ENCODE measurements around the gene SHROOM2. TPM values are rescaled to one million over a fixed set of nuclear protein-coding genes. Genes with fewer than 3 reads are reported as not detected.
"Not testable (repeated sequence)": the region's sequence is repeated elsewhere in the genome, so short reads cannot be mapped to it uniquely, and the experiment has no call there.

Gene SHROOM2
- total and polyA plus RNA-seq, 2 donors: 2.6 to 5.8 TPM

GRCh38 chrX:9767375-9767774 is 18.9 kb upstream of the SHROOM2 start:
- Histone ChIP-seq H3K36me3 (ENCODE audit: insufficient read depth) (no peaks in the 10 kb centered on the region), H3K4me3 (ENCODE audit: low read depth, low read length) (no peak overlapping the region), H3K27ac (ENCODE audit: low read depth) (no peak overlapping the region), H3K4me1 (ENCODE audit: insufficient read depth) (no peaks in the 10 kb centered on the region)
- DNase-seq (ENCODE audit: extremely low spot score): no peak
- 61% methylated on average over 6 of the region's 6 CpGs for WGBS

- H3K4me1 ChIP-seq (ENCODE audit: insufficient read depth); H3K4me3 ChIP-seq (ENCODE audit: low read depth, low read length); H3K36me3 ChIP-seq (ENCODE audit: insufficient read depth); H3K27ac ChIP-seq (ENCODE audit: low read depth); DNase-seq (ENCODE audit: extremely low spot score): not testable (repeated sequence)
- 74% methylated on average over 5 of the region's 5 CpGs for WGBS
Measured at GRCh38 chrX:9768321-9768839, 17.8 kb upstream of the SHROOM2 start.

GRCh38 chrX:9770319-9770718 is 15.9 kb upstream of the SHROOM2 start:
- Histone ChIP-seq H3K27ac (ENCODE audit: low read depth) (no peak overlapping the region), H3K4me1 (ENCODE audit: insufficient read depth) (no peaks in the 10 kb centered on the region), H3K4me3 (ENCODE audit: low read depth, low read length) (no peak overlapping the region), H3K36me3 (ENCODE audit: insufficient read depth) (no peaks in the 10 kb centered on the region)
- 44% methylated on average over 1 of the region's 1 CpG for WGBS
- DNase-seq (ENCODE audit: extremely low spot score): no peak

- Histone ChIP-seq H3K4me3 (ENCODE audit: low read depth, low read length) (no peak overlapping the region), H3K4me1 (ENCODE audit: insufficient read depth) (no peaks in the 10 kb centered on the region), H3K27ac (ENCODE audit: low read depth) (no peak overlapping the region), H3K36me3 (ENCODE audit: insufficient read depth) (no peaks in the 10 kb centered on the region)
- WGBS: 84% methylated on average over 6 of the region's 6 CpGs
- DNase-seq (ENCODE audit: extremely low spot score): no peak
Measured at GRCh38 chrX:9772943-9773342, 13.3 kb upstream of the SHROOM2 start.

GRCh38 chrX:9775930-9776329 is 10.3 kb upstream of the SHROOM2 start:
- WGBS: 80% methylated on average over 8 of the region's 8 CpGs
- Histone ChIP-seq H3K27ac (ENCODE audit: low read depth) (no peak overlapping the region), H3K4me1 (ENCODE audit: insufficient read depth) (no peaks in the 10 kb centered on the region), H3K36me3 (ENCODE audit: insufficient read depth) (no peaks in the 10 kb centered on the region), H3K4me3 (ENCODE audit: low read depth, low read length) (no peak overlapping the region)
- no peak for DNase-seq (ENCODE audit: extremely low spot score)

GRCh38 chrX:9781941-9782340 is 4.3 kb upstream of the SHROOM2 start:
- H3K4me1 ChIP-seq (ENCODE audit: insufficient read depth): no peaks in the 10 kb centered on the region
- 87% methylated on average over 7 of the region's 7 CpGs for WGBS
- DNase-seq (ENCODE audit: extremely low spot score): no peak

GRCh38 chrX:9784332-9784731 is 1.9 kb upstream of the SHROOM2 start:
- Histone ChIP-seq H3K4me3 (ENCODE audit: low read depth, low read length) (no peak overlapping the region), H3K27ac (ENCODE audit: low read depth) (no peak overlapping the region), H3K36me3 (ENCODE audit: insufficient read depth) (no peaks in the 10 kb centered on the region), H3K4me1 (ENCODE audit: insufficient read depth) (no peaks in the 10 kb centered on the region)
- DNase-seq (ENCODE audit: extremely low spot score): no peak
- 95% methylated on average over 8 of the region's 8 CpGs for whole genome bisulfite sequencing

More at GRCh38 chrX:9781941-9782340, 4.3 kb upstream of the SHROOM2 start:
- Histone ChIP-seq H3K36me3 (ENCODE audit: insufficient read depth) (no peaks in the 10 kb centered on the region), H3K4me3 (ENCODE audit: low read depth, low read length) (no peak overlapping the region), H3K27ac (ENCODE audit: low read depth) (no peak overlapping the region)

GRCh38 chrX:9785254-9785943 is 830 bp upstream of the SHROOM2 start:
- Histone ChIP-seq H3K36me3 (ENCODE audit: insufficient read depth) (no peaks in the 10 kb centered on the region), H3K4me3 (ENCODE audit: low read depth, low read length) (peak overlapping the region; percentile 68), H3K27ac (ENCODE audit: low read depth) (no peak overlapping the region), H3K4me1 (ENCODE audit: insufficient read depth) (no peaks in the 10 kb centered on the region)
- no peak for DNase-seq (ENCODE audit: extremely low spot score)
- 12% methylated on average over 54 of the region's 58 CpGs for WGBS

GRCh38 chrX:9786798-9787635 is 788 bp downstream of the SHROOM2 start:
- Histone ChIP-seq H3K27ac (ENCODE audit: low read depth) (no peak overlapping the region), H3K4me3 (ENCODE audit: low read depth, low read length) (peak overlapping the region; percentile 68), H3K36me3 (ENCODE audit: insufficient read depth) (no peaks in the 10 kb centered on the region), H3K4me1 (ENCODE audit: insufficient read depth) (no peaks in the 10 kb centered on the region)
- 7% methylated on average over 40 of the region's 45 CpGs for WGBS
- DNase-seq (ENCODE audit: extremely low spot score): no peak

- H3K4me3 ChIP-seq (ENCODE audit: low read depth, low read length): no peak overlapping the region
- no peak for DNase-seq (ENCODE audit: extremely low spot score)
- H3K27ac ChIP-seq (ENCODE audit: low read depth): no peak overlapping the region
- H3K4me1 ChIP-seq (ENCODE audit: insufficient read depth): no peaks in the 10 kb centered on the region
- no peaks in the 10 kb centered on the region for H3K36me3 ChIP-seq (ENCODE audit: insufficient read depth)
- 32% methylated on average over 2 of the region's 2 CpGs for WGBS
Measured at GRCh38 chrX:9788911-9789310, 2.7 kb downstream of the SHROOM2 start.

- 84% methylated on average over 5 of the region's 5 CpGs for WGBS
- no peak overlapping the region for H3K27ac ChIP-seq (ENCODE audit: low read depth)
- no peaks in the 10 kb centered on the region for H3K4me1 ChIP-seq (ENCODE audit: insufficient read depth)
- no peak overlapping the region for H3K4me3 ChIP-seq (ENCODE audit: low read depth, low read length)
- H3K36me3 ChIP-seq (ENCODE audit: insufficient read depth): no peaks in the 10 kb centered on the region
- DNase-seq (ENCODE audit: extremely low spot score): no peak
Measured at GRCh38 chrX:9789555-9789954, 3.3 kb downstream of the SHROOM2 start.

- H3K27ac ChIP-seq (ENCODE audit: low read depth): no peak overlapping the region
- WGBS: 92% methylated on average over 6 of the region's 6 CpGs
- no peaks in the 10 kb centered on the region for H3K36me3 ChIP-seq (ENCODE audit: insufficient read depth)
- DNase-seq (ENCODE audit: extremely low spot score): no peak
- no peaks in the 10 kb centered on the region for H3K4me1 ChIP-seq (ENCODE audit: insufficient read depth)
- no peak overlapping the region for H3K4me3 ChIP-seq (ENCODE audit: low read depth, low read length)
Measured at GRCh38 chrX:9790866-9791265, 4.6 kb downstream of the SHROOM2 start.

- H3K4me3 ChIP-seq (ENCODE audit: low read depth, low read length): no peak overlapping the region
- no peaks in the 10 kb centered on the region for H3K36me3 ChIP-seq (ENCODE audit: insufficient read depth)
- H3K4me1 ChIP-seq (ENCODE audit: insufficient read depth): no peaks in the 10 kb centered on the region
- H3K27ac ChIP-seq (ENCODE audit: low read depth): no peak overlapping the region
- 90% methylated on average over 7 of the region's 7 CpGs for WGBS
- no peak for DNase-seq (ENCODE audit: extremely low spot score)
Measured at GRCh38 chrX:9794495-9794894, 8.3 kb downstream of the SHROOM2 start.

Data from urinary bladder (tissue), 4 donors.